SHP77 (cell line): Measurements from ENCODE around the gene RAB11FIP4.

ENCODE experiments used
- DNase-seq, 2 experiments: peaks; one replicate each; lab custom pipeline; 2025; lab: John Stamatoyannopoulos, UW

RAB11FIP4 gene

GRCh38 chr17:31523862-31524730, 132.6 kb downstream of the RAB11FIP4 start:
- DNase-seq, result no peak

DNA sequence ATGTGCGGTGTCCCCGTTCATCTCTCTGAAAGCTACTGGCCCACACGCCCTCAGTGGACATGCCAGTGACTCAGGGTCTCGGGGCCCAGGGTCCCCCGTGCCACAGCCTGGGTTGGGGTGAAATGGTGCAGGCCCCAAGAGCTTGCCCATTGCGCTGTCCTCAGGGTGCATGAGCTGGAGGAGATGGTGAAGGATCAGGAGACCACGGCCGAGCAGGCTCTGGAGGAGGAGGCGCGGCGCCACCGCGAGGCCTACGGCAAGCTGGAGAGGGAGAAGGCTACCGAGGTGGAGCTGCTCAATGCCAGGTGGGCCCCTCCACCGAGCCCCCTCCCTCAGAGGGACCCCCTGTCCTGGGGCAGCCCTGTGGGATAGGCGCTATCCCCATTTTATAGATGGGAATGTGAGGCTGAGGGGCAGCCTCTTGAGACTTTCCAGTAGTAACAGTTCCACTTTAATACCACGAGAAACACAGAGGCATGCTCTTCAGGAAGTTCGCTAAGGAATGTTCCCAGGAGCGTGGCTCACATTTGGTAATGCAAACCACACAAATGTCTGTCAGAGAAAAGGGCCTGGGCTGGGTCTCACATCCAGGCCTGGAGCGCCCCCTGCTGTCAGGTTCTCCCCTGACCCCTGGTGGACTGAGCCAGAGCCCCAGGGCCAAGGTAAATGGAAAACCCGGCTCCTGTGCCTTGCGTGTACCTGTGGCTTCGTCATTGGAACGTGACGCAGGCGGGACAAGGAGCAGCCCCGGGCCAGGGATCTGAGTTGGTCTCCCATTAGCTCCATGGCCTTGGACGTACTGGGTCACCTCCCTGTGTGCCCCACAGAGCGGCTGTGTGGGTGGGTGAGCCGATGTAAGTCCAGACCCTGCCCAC, 133.7 kb downstream of the RAB11FIP4 start:
- DNase-seq, result peak; percentile 50 to 58

DNA sequence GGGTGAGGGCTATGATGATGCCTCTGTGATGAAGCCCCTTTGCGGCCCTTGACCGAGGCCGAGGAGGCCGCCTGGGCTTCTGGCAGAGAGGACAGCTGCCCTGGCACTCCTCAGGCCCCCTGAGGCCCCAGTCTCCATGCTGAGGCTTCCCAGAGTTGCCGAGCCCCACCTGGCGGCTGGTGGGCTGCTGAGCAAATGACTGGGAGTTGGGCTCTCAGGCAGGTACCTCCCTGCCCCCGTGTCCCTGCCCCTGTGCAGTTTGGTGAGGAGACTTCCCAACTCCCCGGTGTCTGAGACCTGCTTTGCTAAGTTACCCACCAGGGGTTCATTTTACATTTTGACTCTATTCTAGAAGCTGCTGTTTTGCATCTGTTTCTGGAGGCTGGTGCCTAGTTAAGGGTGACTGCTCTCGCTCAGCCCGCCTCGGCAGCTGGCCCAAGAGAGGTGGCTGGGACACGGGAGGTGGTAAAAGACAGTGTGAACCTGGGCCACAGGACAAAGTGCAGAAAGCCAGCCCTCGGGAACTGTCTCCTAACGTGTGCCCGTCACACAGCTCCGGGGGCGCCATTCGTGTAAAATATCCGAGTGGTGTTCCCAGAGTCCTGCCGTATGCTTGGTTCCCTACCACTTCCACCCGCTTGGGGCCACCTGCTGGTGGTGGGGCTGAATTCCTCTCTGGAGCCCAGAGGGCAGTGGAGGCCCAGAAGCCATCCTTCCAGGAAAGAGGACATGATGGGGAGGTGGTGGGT, 134.5 kb downstream of the RAB11FIP4 start:
- peak in 1 of 2 experiments; percentile 18 for DNase-seq

GRCh38 chr17:31527606-31528005, 136.1 kb downstream of the RAB11FIP4 start:
- no peak for DNase-seq

GRCh38 chr17:31528291-31528874, 136.9 kb downstream of the RAB11FIP4 start:
- DNase-seq, result no peak

GRCh38 chr17:31529841-31530251, 138.4 kb downstream of the RAB11FIP4 start:
- DNase-seq, result no peak

GRCh38 chr17:31530391-31530985, 139.0 kb downstream of the RAB11FIP4 start:
- DNase-seq, result no peak

DNA sequence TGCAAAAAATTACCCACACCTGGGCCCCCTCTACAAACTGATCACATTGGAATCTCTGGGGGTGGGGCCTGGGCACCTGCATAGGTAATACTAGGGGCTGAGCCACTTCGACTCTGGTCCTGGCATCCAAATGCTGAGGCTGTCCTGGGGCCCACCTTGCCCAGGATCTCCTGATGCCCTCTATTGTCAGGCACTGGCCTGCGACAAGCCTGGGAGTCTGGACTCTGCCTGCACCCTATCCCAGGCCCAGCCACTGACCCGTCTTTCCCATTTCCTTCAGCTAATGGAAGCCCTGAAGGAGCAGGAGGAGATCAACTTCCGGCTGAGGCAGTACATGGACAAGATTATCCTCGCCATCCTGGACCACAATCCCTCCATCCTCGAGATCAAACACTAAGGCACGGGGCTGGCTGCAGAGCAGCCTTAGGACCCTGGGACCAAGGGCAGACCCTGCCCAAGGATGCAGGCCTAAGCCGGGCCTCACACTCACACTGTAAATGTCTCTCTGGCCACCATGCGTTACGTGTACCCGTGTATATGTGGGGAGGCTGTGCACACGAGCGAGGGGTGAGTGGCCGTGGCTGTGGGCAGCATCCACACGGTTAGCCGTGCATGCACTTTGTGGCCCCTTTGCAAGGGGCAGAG, 140.0 kb downstream of the RAB11FIP4 start:
- no peak for DNase-seq

DNA sequence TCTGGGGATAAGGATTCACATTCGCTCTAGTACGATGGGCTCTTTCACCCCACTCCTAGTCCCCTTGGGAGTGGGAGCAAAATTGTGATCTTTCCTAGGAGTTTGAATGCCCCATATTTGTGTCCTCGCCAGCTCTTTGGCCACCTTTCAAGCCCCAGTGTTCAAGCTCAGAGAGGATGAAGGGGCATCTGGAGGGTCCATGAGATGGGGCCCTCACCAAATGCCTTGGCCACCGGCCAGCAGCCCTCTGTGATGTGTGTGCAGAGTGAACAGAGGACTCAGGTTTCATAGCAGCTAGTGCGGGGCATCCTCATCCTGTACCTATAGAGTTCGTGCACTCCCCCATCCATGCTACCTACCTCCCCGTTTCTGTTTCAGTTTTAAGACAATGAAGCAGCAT, 140.6 kb downstream of the RAB11FIP4 start:
- no peak for DNase-seq

DNA sequence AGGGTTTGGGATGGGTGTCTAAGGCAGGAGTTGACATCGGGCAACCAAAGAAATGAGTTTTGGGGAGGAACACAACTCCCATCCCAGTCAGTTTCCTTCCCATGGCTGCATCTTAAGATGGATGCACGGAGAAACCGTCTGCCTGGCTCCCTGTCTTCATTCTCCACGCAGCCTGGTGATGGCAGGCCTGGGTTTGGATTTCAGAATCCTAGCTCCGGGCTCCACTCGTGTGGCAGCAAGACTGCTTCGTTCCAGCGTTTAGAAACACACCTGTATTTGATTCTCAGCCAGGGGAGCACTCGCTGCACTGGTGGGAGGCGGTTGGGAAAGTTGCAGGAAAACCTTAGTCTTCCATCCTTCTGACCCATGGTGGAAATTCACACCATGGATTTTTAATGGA, 141.1 kb downstream of the RAB11FIP4 start:
- DNase-seq, result no peak

- peak in 1 of 2 experiments; percentile 25 for DNase-seq
Measured at GRCh38 chr17:31533546-31534155, 142.2 kb downstream of the RAB11FIP4 start.

DNA sequence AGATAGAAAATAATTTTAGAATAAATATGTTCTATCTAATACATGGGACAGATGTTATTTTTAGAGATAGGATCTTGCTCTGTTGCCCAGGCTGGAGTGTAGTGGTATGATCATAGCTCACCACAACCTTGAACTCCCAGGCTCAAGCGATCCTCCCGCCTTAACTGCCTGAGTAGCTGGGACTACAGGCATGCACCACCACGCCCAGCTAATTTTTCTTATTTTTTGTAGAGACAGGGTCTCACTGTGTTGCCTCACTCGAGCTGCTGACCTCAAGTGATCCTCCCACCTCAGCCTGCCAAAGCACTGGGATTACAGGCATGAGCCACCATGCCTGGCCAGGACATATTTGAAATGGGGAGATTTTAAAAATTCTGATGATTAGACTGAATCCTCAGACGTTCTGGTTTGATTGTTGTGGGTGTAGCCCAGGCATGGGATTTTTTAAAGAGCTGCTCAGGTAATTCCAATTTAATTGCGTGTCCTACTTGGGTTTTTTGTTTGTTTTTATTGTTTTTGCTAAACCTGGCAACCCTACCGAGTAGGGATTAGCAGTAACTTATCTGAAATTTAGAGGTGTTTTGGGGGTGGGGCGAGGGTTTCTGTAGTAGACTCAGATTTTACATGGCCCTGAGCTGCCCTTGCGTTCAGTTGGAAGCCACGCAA, 142.9 kb downstream of the RAB11FIP4 start:
- DNase-seq, result no peak

GRCh38 chr17:31535581-31535981, 144.1 kb downstream of the RAB11FIP4 start:
- DNase-seq, result peak in 1 of 2 experiments; percentile 22

GRCh38 chr17:31536451-31536850, 145.0 kb downstream of the RAB11FIP4 start:
- DNase-seq, result no peak

- DNase-seq, result no peak
Measured at GRCh38 chr17:31537565-31538011, 146.1 kb downstream of the RAB11FIP4 start.

GRCh38 chr17:31538080-31538762, 146.7 kb downstream of the RAB11FIP4 start:
- no peak for DNase-seq

GRCh38 chr17:31540602-31541307, 149.3 kb downstream of the RAB11FIP4 start:
- no peak for DNase-seq

DNA sequence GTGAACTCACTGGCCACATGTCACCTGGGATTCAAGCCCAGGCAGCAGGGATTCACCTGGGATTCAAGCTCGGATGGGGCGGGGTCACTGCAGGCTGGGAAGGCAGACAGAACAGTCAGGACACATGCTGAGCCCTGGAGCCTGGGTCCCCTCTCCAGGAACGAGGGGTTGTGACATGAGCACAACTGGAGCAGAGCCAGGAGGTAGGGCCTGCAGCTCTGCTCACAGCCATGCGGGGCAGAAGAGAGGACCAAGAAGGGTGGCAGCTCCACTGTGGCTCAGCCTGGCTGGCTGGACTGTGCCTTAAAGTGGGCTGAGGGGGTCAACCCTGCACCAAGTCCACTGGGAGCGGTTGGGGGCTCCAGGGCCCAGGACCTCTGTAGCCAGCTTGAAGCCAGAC, 150.1 kb downstream of the RAB11FIP4 start:
- DNase-seq, result peak; percentile 8 to 32
